HCT116 (cell line): ENCODE data around the gene FOXP1. TPM values are rescaled to one million over a fixed set of nuclear protein-coding genes. Genes with fewer than 3 reads are reported as not detected.

Source experiments
- ATAC-seq: fragments of 200-7000 bp; cut with Tn5 transposase; 2 replicates; pipeline ENCODE4 v1.9.1; 2020; ENCODE audit warnings: mild to moderate bottlenecking, moderate library complexity
- BruUV-seq: library from RNA; stranded (reverse); fragments of 400-500 nt; replicated peaks from 2 replicates; lab custom pipeline; 2021; lab: Mats Ljungman, UMichigan
- CTCF ChIA-PET: fragments of 300-600 bp; sonication (Branson Sonifier 250); formaldehyde crosslinking; loops from one replicate; lab custom pipeline; 2021; ENCODE audit warnings: antibody characterized with exemption; lab: Charles Lee
- POLR2A ChIA-PET: fragments of 300-600, 350-600 bp; sonication (Branson Sonifier 250); formaldehyde crosslinking; loops from one replicate; lab custom pipeline; 2021; ENCODE audit warnings: antibody characterized with exemption; lab: Charles Lee
- RAD21 ChIA-PET, 2 experiments: fragments of 300-600 bp; sonication (Branson Sonifier 250); formaldehyde crosslinking; loops; one replicate each; lab custom pipeline; 2023; ENCODE audit warnings: low total read pairs in 2 of 2; ENCODE audit not compliant: uncharacterized antibody in 2 of 2, unreplicated experiment in 2 of 2, low non-redundant PET in 1 of 2; lab: Charles Lee
- DNase-seq: peaks from one replicate; pipeline ENCODE4 v3.0.0-alpha.2; 2010; ENCODE audit warnings: low read depth, low spot score
- H2AFZ ChIP-seq: fragments of 200-600 bp; shearing (Covaris generic), sonication (generic); 2 replicates; pipeline ENCODE4 v1.6.1; 2017; ENCODE audit warnings: low read depth, mixed run types, mixed read lengths, antibody characterized with exemption, low read length; ENCODE audit not compliant: poor library complexity, severe bottlenecking
- H3K27ac ChIP-seq: 2 replicates; pipeline ENCODE4 v1.5.1; 2012; ENCODE audit warnings: low read depth, low read length
- H3K27me3 ChIP-seq: fragments of 200-600 bp; sonication (generic); 2 replicates; pipeline ENCODE4 v1.6.1; 2016; ENCODE audit warnings: mixed run types, low read length, mixed read lengths; ENCODE audit not compliant: insufficient read depth
- H3K36me3 ChIP-seq, 2 experiments: fragments of 200-500 bp in 1 of 2; fragments of 200-600 bp in 1 of 2; sonication (Bioruptor generic) in 1 of 2; sonication (generic) in 1 of 2; 2 replicates each; pipeline versions ENCODE4 v1.5.1 to v1.6.1; 2014 to 2016; ENCODE audit warnings: low read length in 2 of 2, inconsistent platforms in 1 of 2, mixed read lengths in 1 of 2, mixed run types in 1 of 2; ENCODE audit not compliant: insufficient read depth in 2 of 2, control insufficient read depth in 1 of 2
- H3K4me1 ChIP-seq, 2 experiments: fragments of 200-600 bp in 1 of 2; sonication (generic) in 1 of 2; 2 replicates each; pipeline versions ENCODE4 v1.5.1 to v1.6.1; 2012 to 2017; ENCODE audit warnings: low read length in 2 of 2, inconsistent platforms in 1 of 2, mild to moderate bottlenecking in 1 of 2, mixed read lengths in 1 of 2, mixed run types in 1 of 2, moderate library complexity in 1 of 2; ENCODE audit not compliant: insufficient read depth in 2 of 2, control insufficient read depth in 1 of 2
- H3K4me2 ChIP-seq: fragments of 200-600 bp; sonication (generic); 2 replicates; pipeline ENCODE4 v1.6.1; 2017; ENCODE audit warnings: mixed run types, low read length, mixed read lengths
- H3K4me3 ChIP-seq, 2 experiments: fragments of 200-600 bp in 1 of 2; sonication (generic) in 1 of 2; replicated peaks in 1 of 2; 2 replicates each; pipeline ENCODE4 v1.5.1; 2011 to 2016; ENCODE audit warnings: low read length in 2 of 2, control low read depth in 1 of 2, low read depth in 1 of 2, mild to moderate bottlenecking in 1 of 2, mixed read lengths in 1 of 2, mixed run types in 1 of 2
- H3K79me2 ChIP-seq: fragments of 200-600 bp; sonication (generic); 2 replicates; pipeline ENCODE4 v1.6.1; 2017; ENCODE audit warnings: mild to moderate bottlenecking, mixed run types, low read length, moderate library complexity, mixed read lengths; ENCODE audit not compliant: insufficient read depth
- H3K9ac ChIP-seq: fragments of 200-600 bp; sonication (generic); 2 replicates; pipeline ENCODE4 v1.6.1; 2016; ENCODE audit warnings: low read length, mixed read lengths
- H3K9me2 ChIP-seq: fragments of 200-600 bp; sonication (generic), shearing (Covaris generic); 2 replicates; pipeline ENCODE4 v1.6.1; 2017; ENCODE audit warnings: mixed run types, mild to moderate bottlenecking, moderate library complexity; ENCODE audit not compliant: insufficient read depth
- H3K9me3 ChIP-seq, 2 experiments: fragments of 200-500 bp in 1 of 2; fragments of 200-600 bp in 1 of 2; sonication (Bioruptor generic) in 1 of 2; sonication (generic) in 1 of 2; 2 replicates each; pipeline ENCODE4 v1.6.1; 2014 to 2017; ENCODE audit warnings: low read length in 2 of 2, mixed read lengths in 2 of 2, inconsistent platforms in 1 of 2, low read depth in 1 of 2, mild to moderate bottlenecking in 1 of 2, mixed run types in 1 of 2, moderate library complexity in 1 of 2; ENCODE audit not compliant: control insufficient read depth in 1 of 2, insufficient read depth in 1 of 2
- H4K20me1 ChIP-seq: fragments of 200-600 bp; sonication (generic), shearing (Covaris generic); 2 replicates; pipeline ENCODE4 v1.6.1; 2017; ENCODE audit warnings: mixed run types, mild to moderate bottlenecking, moderate library complexity; ENCODE audit not compliant: insufficient read depth
- CBX3 ChIP-seq: IDR thresholded peaks from 2 replicates; pipeline ENCODE4 v1.6.1; 2012; ENCODE audit warnings: low read depth
- CEBPB ChIP-seq: IDR thresholded peaks from 2 replicates; pipeline ENCODE4 v1.6.1; 2012; ENCODE audit warnings: low read depth
- EZH2 ChIP-seq: fragments of 200-600 bp; sonication (generic); IDR thresholded peaks from 2 replicates; pipeline ENCODE4 v1.6.1; 2017; ENCODE audit warnings: antibody characterized with exemption, mixed run types
- FOSL1 ChIP-seq: IDR thresholded peaks from 2 replicates; pipeline ENCODE4 v1.6.1; 2012; ENCODE audit warnings: low read depth
- JUND ChIP-seq: IDR thresholded peaks from 2 replicates; pipeline ENCODE4 v1.6.1; 2012
- POLR2A ChIP-seq: IDR thresholded peaks from 2 replicates; pipeline ENCODE4 v1.7.0; 2011; ENCODE audit warnings: borderline replicate concordance; ENCODE audit not compliant: insufficient read depth, insufficient read length; ENCODE audit errors: extremely low read depth
- POLR2AphosphoS5 ChIP-seq: IDR thresholded peaks from 2 replicates; pipeline ENCODE4 v1.6.1; 2011; ENCODE audit warnings: mild to moderate bottlenecking, low read depth, low read length, moderate library complexity
- RAD21 ChIP-seq: IDR thresholded peaks from 2 replicates; pipeline ENCODE4 v1.6.1; 2012; ENCODE audit warnings: low read depth, mild to moderate bottlenecking
- TCF7L2 ChIP-seq: IDR thresholded peaks from 2 replicates; pipeline ENCODE4 v1.7.0; 2011; ENCODE audit warnings: borderline replicate concordance, inconsistent platforms; ENCODE audit not compliant: insufficient read depth, insufficient read length; ENCODE audit errors: extremely low read depth
- YY1 ChIP-seq: IDR thresholded peaks from 2 replicates; pipeline ENCODE4 v1.6.1; 2011; ENCODE audit warnings: low read length, low read depth, moderate library complexity, mild to moderate bottlenecking; ENCODE audit not compliant: insufficient replicate concordance; ENCODE audit errors: extremely low read depth
- ZNF274 ChIP-seq: fragments of 200-500 bp; sonication (Bioruptor generic); IDR thresholded peaks from 2 replicates; pipeline ENCODE4 v1.6.1; 2014; ENCODE audit warnings: mild to moderate bottlenecking, low read depth, low read length, inconsistent platforms
- intact Hi-C: fragments of 100-400 bp; cut with micrococcal nuclease; formaldehyde crosslinking; loops from 2 replicates; pipeline ENCODE4 v1.10.0; 2022
- total RNA-seq: library from RNA; stranded (reverse); gene quantifications from one replicate; pipeline ENCODE4 v1.2.1, GENCODE V29; 2021; ENCODE audit not compliant: unreplicated experiment
- TF ChIP-seq, protein P1 (sequence below), 3 experiments: fragments of 200-600 bp in 1 of 3; sonication (generic) in 1 of 3; IDR thresholded peaks in 2 of 3; conservative IDR thresholded peaks in 1 of 3; 2 replicates each; pipeline ENCODE4 v1.5.1; 2012 to 2017; ENCODE audit warnings: low read depth in 2 of 3, low read length in 2 of 3, antibody characterized with exemption in 1 of 3, borderline replicate concordance in 1 of 3, control low read depth in 1 of 3, mild to moderate bottlenecking in 1 of 3, mixed read lengths in 1 of 3, mixed run types in 1 of 3, moderate library complexity in 1 of 3; ENCODE audit not compliant: insufficient read depth in 1 of 3
- TF ChIP-seq, protein P2 (sequence below): IDR thresholded peaks from 2 replicates; pipeline ENCODE4 v1.6.1; 2012; ENCODE audit warnings: low read depth
- TF ChIP-seq, protein P3 (sequence below): IDR thresholded peaks from 2 replicates; pipeline ENCODE4 v1.6.1; 2012

The FOXP1 gene
- total RNA-seq, 1 experiment from 2014 or later: 11.4 TPM

- Histone ChIP-seq H3K4me2 (no peak overlapping the region), H3K9me3 (no peaks in the 10 kb centered on the region), H3K36me3 (no peaks in the 10 kb centered on the region), H3K9me2 (no peaks in the 10 kb centered on the region), H4K20me1 (no peaks in the 10 kb centered on the region), H3K79me2 (no peaks in the 10 kb centered on the region), H3K27me3 (no peaks in the 10 kb centered on the region), H3K4me1 (no peaks in the 10 kb centered on the region), H3K4me3 (no peak overlapping the region), H2AFZ (no peak overlapping the region), H3K27ac (no peak overlapping the region)
- POLR2A ChIA-PET: interaction anchor here (0.7 kb wide), 1 partner anchor 205 kb away, joined by 4 read pairs; no protein-coding TSS in a partner anchor
- CTCF ChIA-PET: no interaction called here
- no TSS peak for BruUV-seq
- intact Hi-C loops: no loop called here
- ATAC-seq: no peak
- TF ChIP-seq YY1 (no peak), FOSL1 (no peak), POLR2AphosphoS5 (no peak)
- TF ChIP-seq, protein P1, sequence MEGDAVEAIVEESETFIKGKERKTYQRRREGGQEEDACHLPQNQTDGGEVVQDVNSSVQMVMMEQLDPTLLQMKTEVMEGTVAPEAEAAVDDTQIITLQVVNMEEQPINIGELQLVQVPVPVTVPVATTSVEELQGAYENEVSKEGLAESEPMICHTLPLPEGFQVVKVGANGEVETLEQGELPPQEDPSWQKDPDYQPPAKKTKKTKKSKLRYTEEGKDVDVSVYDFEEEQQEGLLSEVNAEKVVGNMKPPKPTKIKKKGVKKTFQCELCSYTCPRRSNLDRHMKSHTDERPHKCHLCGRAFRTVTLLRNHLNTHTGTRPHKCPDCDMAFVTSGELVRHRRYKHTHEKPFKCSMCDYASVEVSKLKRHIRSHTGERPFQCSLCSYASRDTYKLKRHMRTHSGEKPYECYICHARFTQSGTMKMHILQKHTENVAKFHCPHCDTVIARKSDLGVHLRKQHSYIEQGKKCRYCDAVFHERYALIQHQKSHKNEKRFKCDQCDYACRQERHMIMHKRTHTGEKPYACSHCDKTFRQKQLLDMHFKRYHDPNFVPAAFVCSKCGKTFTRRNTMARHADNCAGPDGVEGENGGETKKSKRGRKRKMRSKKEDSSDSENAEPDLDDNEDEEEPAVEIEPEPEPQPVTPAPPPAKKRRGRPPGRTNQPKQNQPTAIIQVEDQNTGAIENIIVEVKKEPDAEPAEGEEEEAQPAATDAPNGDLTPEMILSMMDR (IDR thresholded peaks at IDR 0.05 in 2 of 3, conservative IDR thresholded peaks at IDR 0.05 in 1 of 3; ENCODE audit: borderline replicate concordance in 1 of 3, insufficient read depth in 1 of 3, low read depth in 2 of 3, low read length in 2 of 3): no peak
- TF ChIP-seq, all 23 proteins: peak for 0
- no peak for DNase-seq
- no peak overlapping the region for H3K9ac ChIP-seq
- RAD21 ChIA-PET: no interaction called here
These were observed 526.0 kb downstream of the FOXP1 start for GRCh38 chr3:71057526-71057894.

DNA sequence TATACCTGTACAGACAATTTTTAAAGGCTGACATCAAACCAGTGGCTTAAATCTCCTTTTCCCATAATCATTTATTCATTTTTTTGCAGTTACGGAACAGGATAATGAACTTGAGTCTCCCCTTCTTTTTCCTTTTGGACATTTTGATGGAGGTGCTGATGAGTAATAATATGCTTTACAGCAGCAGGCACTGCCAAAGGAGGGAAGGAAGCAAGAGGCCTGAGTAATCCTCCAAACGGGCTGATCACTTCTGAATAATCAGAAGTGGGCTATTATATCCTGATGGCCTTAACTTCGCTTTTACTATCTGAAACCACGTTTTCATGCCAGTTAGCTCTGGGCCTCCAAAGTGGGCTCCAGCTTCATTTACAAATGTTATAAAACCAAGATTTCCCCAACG, 527.2 kb downstream of the FOXP1 start:
- Histone ChIP-seq H3K9me3 (no peaks in the 10 kb centered on the region), H3K4me3 (no peak overlapping the region), H3K9ac (no peak overlapping the region), H2AFZ (no peak overlapping the region), H4K20me1 (no peaks in the 10 kb centered on the region), H3K79me2 (no peaks in the 10 kb centered on the region), H3K4me2 (no peak overlapping the region)
- ChIA-PET CTCF (no interaction called here), RAD21 (no interaction called here)
- no TSS peak for BruUV-seq
- DNase-seq: no peak
- TF ChIP-seq RAD21 (no peak), CEBPB (no peak), POLR2AphosphoS5 (no peak), JUND (no peak), FOSL1 (no peak), EZH2 (no peak), TCF7L2 (no peak), ZNF274 (no peak), POLR2A (no peak), CBX3 (no peak), YY1 (no peak)
- TF ChIP-seq, protein P2, sequence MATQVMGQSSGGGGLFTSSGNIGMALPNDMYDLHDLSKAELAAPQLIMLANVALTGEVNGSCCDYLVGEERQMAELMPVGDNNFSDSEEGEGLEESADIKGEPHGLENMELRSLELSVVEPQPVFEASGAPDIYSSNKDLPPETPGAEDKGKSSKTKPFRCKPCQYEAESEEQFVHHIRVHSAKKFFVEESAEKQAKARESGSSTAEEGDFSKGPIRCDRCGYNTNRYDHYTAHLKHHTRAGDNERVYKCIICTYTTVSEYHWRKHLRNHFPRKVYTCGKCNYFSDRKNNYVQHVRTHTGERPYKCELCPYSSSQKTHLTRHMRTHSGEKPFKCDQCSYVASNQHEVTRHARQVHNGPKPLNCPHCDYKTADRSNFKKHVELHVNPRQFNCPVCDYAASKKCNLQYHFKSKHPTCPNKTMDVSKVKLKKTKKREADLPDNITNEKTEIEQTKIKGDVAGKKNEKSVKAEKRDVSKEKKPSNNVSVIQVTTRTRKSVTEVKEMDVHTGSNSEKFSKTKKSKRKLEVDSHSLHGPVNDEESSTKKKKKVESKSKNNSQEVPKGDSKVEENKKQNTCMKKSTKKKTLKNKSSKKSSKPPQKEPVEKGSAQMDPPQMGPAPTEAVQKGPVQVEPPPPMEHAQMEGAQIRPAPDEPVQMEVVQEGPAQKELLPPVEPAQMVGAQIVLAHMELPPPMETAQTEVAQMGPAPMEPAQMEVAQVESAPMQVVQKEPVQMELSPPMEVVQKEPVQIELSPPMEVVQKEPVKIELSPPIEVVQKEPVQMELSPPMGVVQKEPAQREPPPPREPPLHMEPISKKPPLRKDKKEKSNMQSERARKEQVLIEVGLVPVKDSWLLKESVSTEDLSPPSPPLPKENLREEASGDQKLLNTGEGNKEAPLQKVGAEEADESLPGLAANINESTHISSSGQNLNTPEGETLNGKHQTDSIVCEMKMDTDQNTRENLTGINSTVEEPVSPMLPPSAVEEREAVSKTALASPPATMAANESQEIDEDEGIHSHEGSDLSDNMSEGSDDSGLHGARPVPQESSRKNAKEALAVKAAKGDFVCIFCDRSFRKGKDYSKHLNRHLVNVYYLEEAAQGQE: no peak
- TF ChIP-seq, protein P3, sequence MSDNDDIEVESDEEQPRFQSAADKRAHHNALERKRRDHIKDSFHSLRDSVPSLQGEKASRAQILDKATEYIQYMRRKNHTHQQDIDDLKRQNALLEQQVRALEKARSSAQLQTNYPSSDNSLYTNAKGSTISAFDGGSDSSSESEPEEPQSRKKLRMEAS: no peak
- TF ChIP-seq, all 23 proteins: peak for 0
- no peak overlapping the region for H3K27ac ChIP-seq
- intact Hi-C loops: no loop called here
- ATAC-seq: no peak
- no peaks in the 10 kb centered on the region for H3K27me3 ChIP-seq
- H3K4me1 ChIP-seq: no peaks in the 10 kb centered on the region
- H3K36me3 ChIP-seq: no peaks in the 10 kb centered on the region
- POLR2A ChIA-PET: no interaction called here
- no peaks in the 10 kb centered on the region for H3K9me2 ChIP-seq
